Panc1 (cell line): Measurements from ENCODE around the gene LILRB1.

Source experiments
- CTCF ChIP-seq: fragments of 450-650 bp; IDR thresholded peaks from 2 replicates; pipeline ENCODE4 v1.5.1; 2017; ENCODE audit warnings: mild to moderate bottlenecking
- POLR2AphosphoS5 ChIP-seq: IDR thresholded peaks from 2 replicates; pipeline ENCODE4 v1.6.1; 2012; ENCODE audit warnings: mild to moderate bottlenecking, low read depth, low read length, moderate library complexity
- REST ChIP-seq, 2 experiments: IDR thresholded peaks; 2 replicates each; pipeline ENCODE4 v1.6.1; 2011 to 2012; ENCODE audit warnings: low read depth in 2 of 2, control low read depth in 1 of 2, low read length in 1 of 2, mild to moderate bottlenecking in 1 of 2, moderate library complexity in 1 of 2; ENCODE audit not compliant: insufficient read depth in 1 of 2
- SIN3A ChIP-seq: IDR thresholded peaks from 2 replicates; pipeline ENCODE4 v1.6.1; 2012; ENCODE audit warnings: low read depth, mild to moderate bottlenecking, low read length, moderate library complexity, borderline replicate concordance; ENCODE audit not compliant: insufficient read depth
- TCF7L2 ChIP-seq: IDR thresholded peaks from 2 replicates; pipeline ENCODE4 v1.6.1; 2011; ENCODE audit warnings: mild to moderate bottlenecking, low read depth, low read length, inconsistent platforms

- TF ChIP-seq CTCF (no peak), SIN3A (no peak), POLR2AphosphoS5 (no peak), REST (IDR thresholded peaks at IDR 0.05; ENCODE audit: insufficient read depth in 1 of 2, low read depth in 2 of 2, low read length in 1 of 2) (no peak), TCF7L2 (no peak)
Measured at GRCh38 chr19:54682306-54682856, 52.1 kb downstream of the LILRB1 start.
